Panc1 (cell line): ENCODE measurements around the gene SHOC1.

ENCODE experiments used
- POLR2AphosphoS5 ChIP-seq: IDR thresholded peaks from 2 replicates; pipeline ENCODE4 v1.6.1; 2012; ENCODE audit warnings: mild to moderate bottlenecking, low read depth, low read length, moderate library complexity
- REST ChIP-seq, 2 experiments: IDR thresholded peaks; 2 replicates each; pipeline ENCODE4 v1.6.1; 2011 to 2012; ENCODE audit warnings: low read depth in 2 of 2, control low read depth in 1 of 2, low read length in 1 of 2, mild to moderate bottlenecking in 1 of 2, moderate library complexity in 1 of 2; ENCODE audit not compliant: insufficient read depth in 1 of 2
- SIN3A ChIP-seq: IDR thresholded peaks from 2 replicates; pipeline ENCODE4 v1.6.1; 2012; ENCODE audit warnings: low read depth, mild to moderate bottlenecking, low read length, moderate library complexity, borderline replicate concordance; ENCODE audit not compliant: insufficient read depth
- TF ChIP-seq, protein P1 (sequence below): fragments of 450-650 bp; IDR thresholded peaks from 2 replicates; pipeline ENCODE4 v1.5.1; 2017; ENCODE audit warnings: mild to moderate bottlenecking

DNA sequence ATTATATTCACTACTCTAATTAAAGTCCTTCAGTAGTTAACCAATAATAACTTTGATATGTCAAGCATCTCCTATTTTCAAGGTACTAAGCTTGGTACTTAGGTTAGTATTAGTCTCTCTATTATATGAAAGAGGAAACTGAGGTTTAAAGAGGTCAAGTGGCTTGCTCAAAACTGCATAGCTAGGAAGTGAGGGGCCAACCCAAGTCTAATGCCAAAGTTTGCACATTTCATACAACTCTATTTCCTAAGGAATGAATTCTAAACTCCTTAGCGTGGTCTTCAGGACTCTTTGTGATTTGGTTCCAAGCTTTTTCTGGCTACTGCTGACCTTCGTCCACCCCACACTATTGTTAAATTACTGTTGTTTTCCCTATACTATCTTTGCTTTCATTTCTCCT is 9.9 kb upstream of the SHOC1 start:
- TF ChIP-seq, protein P1, sequence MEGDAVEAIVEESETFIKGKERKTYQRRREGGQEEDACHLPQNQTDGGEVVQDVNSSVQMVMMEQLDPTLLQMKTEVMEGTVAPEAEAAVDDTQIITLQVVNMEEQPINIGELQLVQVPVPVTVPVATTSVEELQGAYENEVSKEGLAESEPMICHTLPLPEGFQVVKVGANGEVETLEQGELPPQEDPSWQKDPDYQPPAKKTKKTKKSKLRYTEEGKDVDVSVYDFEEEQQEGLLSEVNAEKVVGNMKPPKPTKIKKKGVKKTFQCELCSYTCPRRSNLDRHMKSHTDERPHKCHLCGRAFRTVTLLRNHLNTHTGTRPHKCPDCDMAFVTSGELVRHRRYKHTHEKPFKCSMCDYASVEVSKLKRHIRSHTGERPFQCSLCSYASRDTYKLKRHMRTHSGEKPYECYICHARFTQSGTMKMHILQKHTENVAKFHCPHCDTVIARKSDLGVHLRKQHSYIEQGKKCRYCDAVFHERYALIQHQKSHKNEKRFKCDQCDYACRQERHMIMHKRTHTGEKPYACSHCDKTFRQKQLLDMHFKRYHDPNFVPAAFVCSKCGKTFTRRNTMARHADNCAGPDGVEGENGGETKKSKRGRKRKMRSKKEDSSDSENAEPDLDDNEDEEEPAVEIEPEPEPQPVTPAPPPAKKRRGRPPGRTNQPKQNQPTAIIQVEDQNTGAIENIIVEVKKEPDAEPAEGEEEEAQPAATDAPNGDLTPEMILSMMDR: no peak
- no peak for TF ChIP-seq POLR2AphosphoS5
- TF ChIP-seq REST (IDR thresholded peaks at IDR 0.05; ENCODE audit: insufficient read depth in 1 of 2, low read depth in 2 of 2, low read length in 1 of 2): no peak
- no peak for TF ChIP-seq SIN3A
